Measurements from ENCODE around the gene RPA1.
"Not testable (repeated sequence)": the region's sequence is repeated elsewhere in the genome, so short reads cannot be mapped to it uniquely, and the experiment has no call there.

RPA1 gene

GRCh38 chr17:1871756-1872155 lies 42.0 kb downstream of the RPA1 start:
- intact Hi-C loops (cut with DNase I) = no loop called here
- DNase-seq = peak in 1 of 42 donors; percentile 14

GRCh38 chr17:1872254-1872653 lies 42.4 kb downstream of the RPA1 start:
- intact Hi-C loops (cut with DNase I) = no loop called here
- no peak for DNase-seq

GRCh38 chr17:1872976-1873375 lies 43.2 kb downstream of the RPA1 start:
- DNase-seq = no peak
- intact Hi-C loops (cut with DNase I) = no loop called here

GRCh38 chr17:1873418-1873817 lies 43.6 kb downstream of the RPA1 start:
- no peak for DNase-seq
- intact Hi-C loops (cut with DNase I) = no loop called here

GRCh38 chr17:1875597-1875996 lies 45.8 kb downstream of the RPA1 start:
- intact Hi-C loops (cut with DNase I) = no loop called here
- DNase-seq = no peak

GRCh38 chr17:1878419-1879121 lies 48.8 kb downstream of the RPA1 start:
- intact Hi-C loops (cut with DNase I) = no loop called here
- no peak for DNase-seq

- intact Hi-C loops (cut with DNase I) = no loop called here
- peak in 36 of 42 donors; percentile 14 to 73 (median 36) for DNase-seq
These were observed 51.2 kb downstream of the RPA1 start for GRCh38 chr17:1880851-1881630.

- peak in 20 of 42 donors; percentile 21 to 76 (median 44) for DNase-seq
- intact Hi-C loops (cut with DNase I) = no loop called here
These were observed 53.0 kb downstream of the RPA1 start for GRCh38 chr17:1882836-1883235.

- intact Hi-C loops (cut with DNase I) = no loop called here
These were observed 53.7 kb downstream of the RPA1 start for GRCh38 chr17:1883536-1883935.

GRCh38 chr17:1888741-1889140 lies 58.9 kb downstream of the RPA1 start:
- no peak for DNase-seq
- intact Hi-C loops (cut with DNase I) = no loop called here

More at GRCh38 chr17:1883536-1883935, 53.7 kb downstream of the RPA1 start:
- DNase-seq = no peak

- intact Hi-C loops (cut with DNase I) = no loop called here
- no peak for DNase-seq
These were observed 61.1 kb downstream of the RPA1 start for GRCh38 chr17:1890758-1891450.

- intact Hi-C loops (cut with DNase I) = no loop called here
- DNase-seq = no peak
These were observed 65.0 kb downstream of the RPA1 start for GRCh38 chr17:1894753-1895339.

- DNase-seq; intact Hi-C loops (cut with DNase I): not testable (repeated sequence)
These were observed 65.7 kb downstream of the RPA1 start for GRCh38 chr17:1895479-1895878.

- intact Hi-C loops (cut with DNase I) = no loop called here
- no peak for DNase-seq
These were observed 66.7 kb downstream of the RPA1 start for GRCh38 chr17:1896243-1897104.

GRCh38 chr17:1897105-1897656 lies 67.4 kb downstream of the RPA1 start:
- intact Hi-C loops (cut with DNase I) = no loop called here
- no peak for DNase-seq

GRCh38 chr17:1898332-1898731 lies 68.5 kb downstream of the RPA1 start:
- no peak for DNase-seq
- intact Hi-C loops (cut with DNase I) = no loop called here

- DNase-seq = no peak
- intact Hi-C loops (cut with DNase I) = no loop called here
These were observed 69.1 kb downstream of the RPA1 start for GRCh38 chr17:1898872-1899271.

- no peak for DNase-seq
- intact Hi-C loops (cut with DNase I) = no loop called here
These were observed 69.7 kb downstream of the RPA1 start for GRCh38 chr17:1899403-1900000.
